Panc1 (cell line): ENCODE results near the gene USP48.

ENCODE experiments used
- CTCF ChIP-seq: fragments of 450-650 bp; IDR thresholded peaks from 2 replicates; pipeline ENCODE4 v1.5.1; 2017; ENCODE audit warnings: mild to moderate bottlenecking
- POLR2AphosphoS5 ChIP-seq: IDR thresholded peaks from 2 replicates; pipeline ENCODE4 v1.6.1; 2012; ENCODE audit warnings: mild to moderate bottlenecking, low read depth, low read length, moderate library complexity
- SIN3A ChIP-seq: IDR thresholded peaks from 2 replicates; pipeline ENCODE4 v1.6.1; 2012; ENCODE audit warnings: low read depth, mild to moderate bottlenecking, low read length, moderate library complexity, borderline replicate concordance; ENCODE audit not compliant: insufficient read depth
- TCF7L2 ChIP-seq: IDR thresholded peaks from 2 replicates; pipeline ENCODE4 v1.6.1; 2011; ENCODE audit warnings: mild to moderate bottlenecking, low read depth, low read length, inconsistent platforms
- TF ChIP-seq, protein P1 (sequence below), 2 experiments: IDR thresholded peaks; 2 replicates each; pipeline ENCODE4 v1.6.1; 2011 to 2012; ENCODE audit warnings: low read depth in 2 of 2, control low read depth in 1 of 2, low read length in 1 of 2, mild to moderate bottlenecking in 1 of 2, moderate library complexity in 1 of 2; ENCODE audit not compliant: insufficient read depth in 1 of 2

GRCh38 chr1:21724570-21724969 is 58.4 kb downstream of the USP48 start:
- no peak for TF ChIP-seq CTCF
- TF ChIP-seq TCF7L2 = no peak
- TF ChIP-seq, protein P1, sequence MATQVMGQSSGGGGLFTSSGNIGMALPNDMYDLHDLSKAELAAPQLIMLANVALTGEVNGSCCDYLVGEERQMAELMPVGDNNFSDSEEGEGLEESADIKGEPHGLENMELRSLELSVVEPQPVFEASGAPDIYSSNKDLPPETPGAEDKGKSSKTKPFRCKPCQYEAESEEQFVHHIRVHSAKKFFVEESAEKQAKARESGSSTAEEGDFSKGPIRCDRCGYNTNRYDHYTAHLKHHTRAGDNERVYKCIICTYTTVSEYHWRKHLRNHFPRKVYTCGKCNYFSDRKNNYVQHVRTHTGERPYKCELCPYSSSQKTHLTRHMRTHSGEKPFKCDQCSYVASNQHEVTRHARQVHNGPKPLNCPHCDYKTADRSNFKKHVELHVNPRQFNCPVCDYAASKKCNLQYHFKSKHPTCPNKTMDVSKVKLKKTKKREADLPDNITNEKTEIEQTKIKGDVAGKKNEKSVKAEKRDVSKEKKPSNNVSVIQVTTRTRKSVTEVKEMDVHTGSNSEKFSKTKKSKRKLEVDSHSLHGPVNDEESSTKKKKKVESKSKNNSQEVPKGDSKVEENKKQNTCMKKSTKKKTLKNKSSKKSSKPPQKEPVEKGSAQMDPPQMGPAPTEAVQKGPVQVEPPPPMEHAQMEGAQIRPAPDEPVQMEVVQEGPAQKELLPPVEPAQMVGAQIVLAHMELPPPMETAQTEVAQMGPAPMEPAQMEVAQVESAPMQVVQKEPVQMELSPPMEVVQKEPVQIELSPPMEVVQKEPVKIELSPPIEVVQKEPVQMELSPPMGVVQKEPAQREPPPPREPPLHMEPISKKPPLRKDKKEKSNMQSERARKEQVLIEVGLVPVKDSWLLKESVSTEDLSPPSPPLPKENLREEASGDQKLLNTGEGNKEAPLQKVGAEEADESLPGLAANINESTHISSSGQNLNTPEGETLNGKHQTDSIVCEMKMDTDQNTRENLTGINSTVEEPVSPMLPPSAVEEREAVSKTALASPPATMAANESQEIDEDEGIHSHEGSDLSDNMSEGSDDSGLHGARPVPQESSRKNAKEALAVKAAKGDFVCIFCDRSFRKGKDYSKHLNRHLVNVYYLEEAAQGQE (IDR thresholded peaks at IDR 0.05; ENCODE audit: insufficient read depth in 1 of 2, low read depth in 2 of 2, low read length in 1 of 2) = no peak
- TF ChIP-seq SIN3A = no peak
- no peak for TF ChIP-seq POLR2AphosphoS5
